ENCODE measurements around the gene CCNJL.

- TF ChIP-seq CTCF (IDR thresholded peaks at IDR 0.05) (no peak), ZFX (IDR thresholded peaks at IDR 0.05; ENCODE audit: borderline replicate concordance) (no peak)
Observed at GRCh38 chr5:160359242-160359641, 46.9 kb upstream of the CCNJL start.

Data from 22Rv1 (cell line).